Ascending aorta (tissue), 2 donors: Measurements from ENCODE around the gene RAB6B. TPM values are rescaled to one million over a fixed set of nuclear protein-coding genes. Genes with fewer than 3 reads are reported as not detected.

Experiments
- DNase-seq, 2 donors: peaks; one replicate each; pipeline ENCODE4 v3.0.0-alpha.2; 2019; ENCODE audit warnings: low spot score in 2 of 2
- H3K27ac ChIP-seq, 2 donors: fragments of 200-600 bp; sonication (generic); one replicate each; pipeline ENCODE4 v1.5.1; 2016 to 2017; ENCODE audit warnings: mild to moderate bottlenecking in 1 of 2
- H3K27me3 ChIP-seq: fragments of 200-600 bp; sonication (generic); one replicate; pipeline ENCODE4 v1.5.1; 2017
- H3K36me3 ChIP-seq, 2 donors: fragments of 200-600 bp; sonication (generic); one replicate each; pipeline ENCODE4 v1.5.1; 2016
- H3K4me1 ChIP-seq, 2 donors: fragments of 200-600 bp; sonication (generic); one replicate each; pipeline ENCODE4 v1.5.1; 2016 to 2017; ENCODE audit warnings: mild to moderate bottlenecking in 1 of 2
- H3K4me3 ChIP-seq, 2 donors: fragments of 200-600 bp; sonication (generic); one replicate each; pipeline ENCODE4 v1.5.1; 2016 to 2017; ENCODE audit warnings: mild to moderate bottlenecking in 1 of 2
- H3K9me3 ChIP-seq, 2 donors: fragments of 200-600 bp; sonication (generic); one replicate each; pipeline ENCODE4 v1.5.1; 2016
- CTCF ChIP-seq, 3 experiments: fragments of 200-600 bp in 2 of 3; fragments of 450-650 bp in 1 of 3; sonication (generic) in 2 of 3; IDR thresholded peaks; one replicate each; pipeline ENCODE4 v1.5.1; 2016 to 2019; ENCODE audit warnings: antibody characterized with exemption in 3 of 3, mild to moderate bottlenecking in 1 of 3, moderate library complexity in 1 of 3
- intact Hi-C: fragments of 100-400 bp; cut with DNase I; formaldehyde crosslinking; loops from one replicate; pipeline ENCODE4 v1.15.1; 2023
- total RNA-seq: library from RNA; depleted of rRNA; stranded (reverse); fragments of >200 nt; gene quantifications from one replicate; pipeline ENCODE4 v1.1.0, GENCODE V29; 2016

The RAB6B gene
- total RNA-seq, 1 donor from 2014 or later: 0.75 TPM

- no peak overlapping the region for H3K4me3 ChIP-seq
- intact Hi-C loops: no loop called here
- no peak for TF ChIP-seq CTCF (IDR thresholded peaks at IDR 0.05)
- H3K36me3 ChIP-seq: no peaks in the 10 kb centered on the region
- DNase-seq: no peak
- no peaks in the 10 kb centered on the region for H3K9me3 ChIP-seq
- H3K27ac ChIP-seq: no peak overlapping the region
- no peaks in the 10 kb centered on the region for H3K27me3 ChIP-seq
- H3K4me1 ChIP-seq: no peaks in the 10 kb centered on the region
Observed at GRCh38 chr3:133921592-133921991, 25.9 kb upstream of the RAB6B start.

GRCh38 chr3:133917144-133917543, 21.5 kb upstream of the RAB6B start:
- Histone ChIP-seq H3K9me3 (no peaks in the 10 kb centered on the region), H3K4me1 (no peaks in the 10 kb centered on the region), H3K27ac (no peak overlapping the region), H3K36me3 (no peaks in the 10 kb centered on the region), H3K27me3 (no peaks in the 10 kb centered on the region), H3K4me3 (no peak overlapping the region)
- intact Hi-C loops: no loop called here
- TF ChIP-seq CTCF (IDR thresholded peaks at IDR 0.05): no peak
- no peak for DNase-seq

GRCh38 chr3:133915685-133916658, 20.3 kb upstream of the RAB6B start:
- no peak for TF ChIP-seq CTCF (IDR thresholded peaks at IDR 0.05)
- intact Hi-C loops: no loop called here
- H3K36me3 ChIP-seq: no peaks in the 10 kb centered on the region

GRCh38 chr3:133914839-133915600, 19.3 kb upstream of the RAB6B start:
- no peaks in the 10 kb centered on the region for H3K9me3 ChIP-seq
- H3K27ac ChIP-seq: no peak overlapping the region
- no peak overlapping the region for H3K4me3 ChIP-seq
- DNase-seq: no peak
- H3K4me1 ChIP-seq: no peaks in the 10 kb centered on the region
- TF ChIP-seq CTCF (IDR thresholded peaks at IDR 0.05): no peak
- no peaks in the 10 kb centered on the region for H3K36me3 ChIP-seq
- intact Hi-C loops: no loop called here
- H3K27me3 ChIP-seq: no peaks in the 10 kb centered on the region

More at GRCh38 chr3:133915685-133916658, 20.3 kb upstream of the RAB6B start:
- Histone ChIP-seq H3K27me3 (no peaks in the 10 kb centered on the region), H3K4me3 (no peak overlapping the region), H3K4me1 (no peaks in the 10 kb centered on the region), H3K27ac (no peak overlapping the region), H3K9me3 (no peaks in the 10 kb centered on the region)
- DNase-seq: no peak

GRCh38 chr3:133910422-133910821, 14.7 kb upstream of the RAB6B start:
- H3K4me1 ChIP-seq: no peaks in the 10 kb centered on the region
- intact Hi-C loops: no loop called here
- H3K9me3 ChIP-seq: no peaks in the 10 kb centered on the region
- H3K27me3 ChIP-seq: no peaks in the 10 kb centered on the region
- no peak overlapping the region for H3K4me3 ChIP-seq
- no peaks in the 10 kb centered on the region for H3K36me3 ChIP-seq
- H3K27ac ChIP-seq: no peak overlapping the region
- TF ChIP-seq CTCF (IDR thresholded peaks at IDR 0.05): no peak
- no peak for DNase-seq
